HEK293 (cell line): ENCODE measurements around the gene CRACDL.

Experiments used
- CTCF ChIA-PET: fragments of 350-600 bp; formaldehyde crosslinking; extraction: SDS; loops from one replicate; lab custom pipeline; 2021; ENCODE audit warnings: antibody characterized with exemption; lab: Yijun Ruan, JAX
- POLR2A ChIA-PET: fragments of 300-600 bp; formaldehyde crosslinking; extraction: SDS; loops from one replicate; lab custom pipeline; 2020; ENCODE audit warnings: antibody characterized with exemption, inconsistent platforms; lab: Yijun Ruan, JAX
- H3K27ac ChIP-seq: fragments of 200-500 bp; sonication (Bioruptor generic); 2 replicates; pipeline ENCODE4 v1.5.1; 2014; ENCODE audit warnings: low read depth, low read length, control low read depth, inconsistent platforms; ENCODE audit errors: extremely low read depth
- H3K36me3 ChIP-seq, 2 experiments: fragments of 200-500 bp in 1 of 2; sonication (Bioruptor generic) in 1 of 2; 1 replicate in 1 of 2; 2 replicates in 1 of 2; pipeline ENCODE4 v1.5.1; 2014 to 2017; ENCODE audit warnings: inconsistent platforms in 2 of 2, low read length in 2 of 2; ENCODE audit not compliant: control insufficient read depth in 2 of 2, insufficient read depth in 1 of 2
- H3K4me1 ChIP-seq: fragments of 200-500 bp; sonication (Bioruptor generic); 2 replicates; pipeline ENCODE4 v1.5.1; 2014; ENCODE audit warnings: mild to moderate bottlenecking, low read length, inconsistent platforms; ENCODE audit not compliant: control insufficient read depth, insufficient read depth
- H3K4me3 ChIP-seq: 2 replicates; pipeline ENCODE4 v1.5.1; 2011; ENCODE audit warnings: low read depth, mild to moderate bottlenecking, control low read depth, low read length, moderate library complexity
- H3K9me3 ChIP-seq: fragments of 200-500 bp; sonication (Bioruptor generic); 2 replicates; pipeline ENCODE4 v1.5.1; 2014; ENCODE audit warnings: low read depth, low read length, inconsistent platforms; ENCODE audit not compliant: control insufficient read depth, insufficient read depth
- HOXD13 ChIP-seq: sonication (generic); formaldehyde crosslinking; IDR thresholded peaks from 2 replicates; pipeline ENCODE4 v1.8.0; 2022; ENCODE audit warnings: missing genetic modification reagents, borderline replicate concordance
- PRDM10 ChIP-seq: fragments of 450-650 bp; formaldehyde crosslinking; IDR thresholded peaks from 2 replicates; pipeline ENCODE4 v1.5.1; 2016; ENCODE audit warnings: missing biosample characterization, missing genetic modification characterization
- SP3 ChIP-seq: fragments of 450-650 bp; formaldehyde crosslinking; IDR thresholded peaks from 2 replicates; pipeline ENCODE4 v1.5.1; 2016; ENCODE audit warnings: missing biosample characterization, missing genetic modification characterization
- TRIM28 ChIP-seq: IDR thresholded peaks from 2 replicates; pipeline ENCODE4 v1.6.1; 2011; ENCODE audit warnings: low read length, control low read depth, borderline replicate concordance
- WT1 ChIP-seq: fragments of 450-650 bp; formaldehyde crosslinking; IDR thresholded peaks from 2 replicates; pipeline ENCODE4 v1.5.1; 2016; ENCODE audit warnings: missing biosample characterization, missing genetic modification characterization
- YY1 ChIP-seq: fragments of 450-650 bp; formaldehyde crosslinking; IDR thresholded peaks from 2 replicates; pipeline ENCODE4 v1.5.1; 2018; ENCODE audit warnings: missing biosample characterization, missing genetic modification characterization
- ZBTB1 ChIP-seq: fragments of 450-650 bp; formaldehyde crosslinking; IDR thresholded peaks from 2 replicates; pipeline ENCODE4 v1.5.1; 2016; ENCODE audit warnings: missing biosample characterization, missing genetic modification characterization
- ZNF174 ChIP-seq: fragments of 450-650 bp; formaldehyde crosslinking; IDR thresholded peaks from 2 replicates; pipeline ENCODE4 v1.5.0; 2017; ENCODE audit warnings: missing biosample characterization, mild to moderate bottlenecking, missing genetic modification characterization
- ZNF266 ChIP-seq: fragments of 450-650 bp; formaldehyde crosslinking; IDR thresholded peaks from 2 replicates; pipeline ENCODE4 v1.5.1; 2016; ENCODE audit warnings: missing biosample characterization, missing genetic modification characterization, low read depth
- ZNF354C ChIP-seq: fragments of 450-650 bp; formaldehyde crosslinking; IDR thresholded peaks from 2 replicates; pipeline ENCODE4 v1.5.1; 2016; ENCODE audit warnings: missing biosample characterization, missing genetic modification characterization, low read depth, borderline replicate concordance
- ZNF473 ChIP-seq: fragments of 450-650 bp; formaldehyde crosslinking; IDR thresholded peaks from 2 replicates; pipeline ENCODE4 v1.5.1; 2017; ENCODE audit warnings: missing biosample characterization, missing genetic modification characterization
- ZNF521 ChIP-seq: fragments of 450-650 bp; formaldehyde crosslinking; IDR thresholded peaks from 2 replicates; pipeline ENCODE4 v1.5.1; 2017; ENCODE audit warnings: missing biosample characterization, mild to moderate bottlenecking, missing genetic modification characterization
- ZNF621 ChIP-seq: fragments of 450-650 bp; formaldehyde crosslinking; IDR thresholded peaks from 2 replicates; pipeline ENCODE4 v1.5.1; 2017; ENCODE audit warnings: missing biosample characterization, missing genetic modification characterization
- ZNF624 ChIP-seq: fragments of 450-650 bp; formaldehyde crosslinking; IDR thresholded peaks from 2 replicates; pipeline ENCODE4 v1.5.1; 2017; ENCODE audit warnings: missing biosample characterization, missing genetic modification characterization
- ZNF658 ChIP-seq: fragments of 450-650 bp; formaldehyde crosslinking; IDR thresholded peaks from 2 replicates; pipeline ENCODE4; 2016; ENCODE audit warnings: missing biosample characterization, missing genetic modification characterization
- ZNF830 ChIP-seq: fragments of 450-650 bp; IDR thresholded peaks from 2 replicates; pipeline ENCODE4 v1.5.0; 2018; ENCODE audit warnings: missing biosample characterization, missing genetic modification characterization, low read depth, mild to moderate bottlenecking, moderate library complexity
- TF ChIP-seq, protein P1 (sequence below): fragments of 450-650 bp; formaldehyde crosslinking; IDR thresholded peaks from 2 replicates; pipeline ENCODE4 v1.5.1; 2016; ENCODE audit warnings: missing biosample characterization, missing genetic modification characterization
- TF ChIP-seq, protein P2 (sequence below): fragments of 450-650 bp; IDR thresholded peaks from 2 replicates; pipeline ENCODE4 v1.5.1; 2018; ENCODE audit warnings: missing biosample characterization, missing genetic modification characterization
- TF ChIP-seq, protein P3 (sequence below): fragments of 450-650 bp; formaldehyde crosslinking; IDR thresholded peaks from 2 replicates; pipeline ENCODE4 v1.5.1; 2016; ENCODE audit warnings: missing biosample characterization, missing genetic modification characterization

The CRACDL gene

GRCh38 chr2:98871506-98871905 is 64.5 kb downstream of the CRACDL start (continued):
- TF ChIP-seq, protein P1, sequence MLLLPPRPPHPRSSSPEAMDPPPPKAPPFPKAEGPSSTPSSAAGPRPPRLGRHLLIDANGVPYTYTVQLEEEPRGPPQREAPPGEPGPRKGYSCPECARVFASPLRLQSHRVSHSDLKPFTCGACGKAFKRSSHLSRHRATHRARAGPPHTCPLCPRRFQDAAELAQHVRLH (tag by site-specific recombination), result no peak
- TF ChIP-seq TRIM28 (no peak), ZNF658 (no peak), ZNF830 (tag by site-specific recombination) (no peak)
- TF ChIP-seq, protein P2, sequence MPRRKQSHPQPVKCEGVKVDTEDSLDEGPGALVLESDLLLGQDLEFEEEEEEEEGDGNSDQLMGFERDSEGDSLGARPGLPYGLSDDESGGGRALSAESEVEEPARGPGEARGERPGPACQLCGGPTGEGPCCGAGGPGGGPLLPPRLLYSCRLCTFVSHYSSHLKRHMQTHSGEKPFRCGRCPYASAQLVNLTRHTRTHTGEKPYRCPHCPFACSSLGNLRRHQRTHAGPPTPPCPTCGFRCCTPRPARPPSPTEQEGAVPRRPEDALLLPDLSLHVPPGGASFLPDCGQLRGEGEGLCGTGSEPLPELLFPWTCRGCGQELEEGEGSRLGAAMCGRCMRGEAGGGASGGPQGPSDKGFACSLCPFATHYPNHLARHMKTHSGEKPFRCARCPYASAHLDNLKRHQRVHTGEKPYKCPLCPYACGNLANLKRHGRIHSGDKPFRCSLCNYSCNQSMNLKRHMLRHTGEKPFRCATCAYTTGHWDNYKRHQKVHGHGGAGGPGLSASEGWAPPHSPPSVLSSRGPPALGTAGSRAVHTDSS (tag by site-specific recombination), result no peak

DNA sequence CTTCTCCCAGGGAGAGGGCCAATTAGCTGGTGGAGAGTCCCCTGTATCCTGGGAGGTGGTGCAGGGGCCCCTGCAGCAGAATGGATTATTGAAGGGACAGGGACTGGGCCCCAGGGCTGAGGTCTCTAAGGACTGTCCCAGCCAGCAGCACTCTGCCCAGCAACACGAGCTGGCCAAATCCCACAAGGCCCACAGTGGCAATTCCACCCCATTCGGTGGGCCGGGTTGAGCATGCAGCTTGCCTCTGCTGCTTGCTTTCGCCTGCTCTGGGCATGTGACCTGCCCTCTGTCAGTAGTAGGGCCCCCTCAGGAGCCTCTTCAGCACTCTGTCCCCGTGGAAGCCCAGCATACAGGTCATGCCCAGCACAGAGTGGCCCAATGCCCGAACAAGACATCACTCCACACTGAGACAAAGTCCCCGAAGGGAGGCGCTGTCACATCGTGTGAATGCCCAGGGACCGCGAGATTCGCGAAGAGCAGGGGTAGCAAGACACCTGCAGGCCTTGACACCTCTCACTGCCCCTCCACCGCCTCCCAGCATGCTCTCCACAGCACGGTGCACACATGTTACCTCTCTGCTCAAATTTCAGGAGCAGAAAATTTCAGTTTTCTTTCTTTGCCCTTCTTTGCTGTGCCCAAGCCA is 65.4 kb downstream of the CRACDL start:
- no peak overlapping the region for H3K27ac ChIP-seq
- no peaks in the 10 kb centered on the region for H3K4me1 ChIP-seq
- H3K4me3 ChIP-seq, result no peak overlapping the region
- no peaks in the 10 kb centered on the region for H3K9me3 ChIP-seq
- TF ChIP-seq ZNF624 (tag by site-specific recombination) (no peak), ZNF521 (tag by site-specific recombination) (no peak), YY1 (tag by site-specific recombination) (no peak), ZNF266 (no peak), ZNF621 (tag by site-specific recombination) (no peak), ZNF174 (tag by site-specific recombination) (no peak), HOXD13 (no peak), TRIM28 (no peak), WT1 (tag by site-specific recombination) (no peak), ZBTB1 (tag by site-specific recombination) (no peak), ZNF354C (tag by site-specific recombination) (no peak), SP3 (tag by site-specific recombination) (no peak), ZNF473 (tag by site-specific recombination) (no peak), PRDM10 (tag by site-specific recombination) (no peak)
- TF ChIP-seq, protein P3, sequence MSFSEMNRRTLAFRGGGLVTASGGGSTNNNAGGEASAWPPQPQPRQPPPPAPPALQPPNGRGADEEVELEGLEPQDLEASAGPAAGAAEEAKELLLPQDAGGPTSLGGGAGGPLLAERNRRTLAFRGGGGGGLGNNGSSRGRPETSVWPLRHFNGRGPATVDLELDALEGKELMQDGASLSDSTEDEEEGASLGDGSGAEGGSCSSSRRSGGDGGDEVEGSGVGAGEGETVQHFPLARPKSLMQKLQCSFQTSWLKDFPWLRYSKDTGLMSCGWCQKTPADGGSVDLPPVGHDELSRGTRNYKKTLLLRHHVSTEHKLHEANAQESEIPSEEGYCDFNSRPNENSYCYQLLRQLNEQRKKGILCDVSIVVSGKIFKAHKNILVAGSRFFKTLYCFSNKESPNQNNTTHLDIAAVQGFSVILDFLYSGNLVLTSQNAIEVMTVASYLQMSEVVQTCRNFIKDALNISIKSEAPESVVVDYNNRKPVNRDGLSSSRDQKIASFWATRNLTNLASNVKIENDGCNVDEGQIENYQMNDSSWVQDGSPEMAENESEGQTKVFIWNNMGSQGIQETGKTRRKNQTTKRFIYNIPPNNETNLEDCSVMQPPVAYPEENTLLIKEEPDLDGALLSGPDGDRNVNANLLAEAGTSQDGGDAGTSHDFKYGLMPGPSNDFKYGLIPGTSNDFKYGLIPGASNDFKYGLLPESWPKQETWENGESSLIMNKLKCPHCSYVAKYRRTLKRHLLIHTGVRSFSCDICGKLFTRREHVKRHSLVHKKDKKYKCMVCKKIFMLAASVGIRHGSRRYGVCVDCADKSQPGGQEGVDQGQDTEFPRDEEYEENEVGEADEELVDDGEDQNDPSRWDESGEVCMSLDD, result no peak
- H3K36me3 ChIP-seq, result no peaks in the 10 kb centered on the region
- CTCF ChIA-PET, result no interaction called here
- POLR2A ChIA-PET, result interaction anchor here (0.5 kb wide), 1 partner anchor 104 kb away, joined by 3 read pairs; no protein-coding TSS in a partner anchor
